VCaP (cell line): ENCODE measurements around the gene PHKB.

Experiments
- H3K27ac ChIP-seq: fragments of 450-650 bp; 2 replicates; pipeline ENCODE4 v1.5.1; 2017
- TF ChIP-seq, protein P1 (sequence below): fragments of 450-650 bp; conservative IDR thresholded peaks from 2 replicates; pipeline ENCODE4 v1.5.1; 2017; ENCODE audit warnings: mild to moderate bottlenecking, moderate library complexity

PHKB gene

DNA sequence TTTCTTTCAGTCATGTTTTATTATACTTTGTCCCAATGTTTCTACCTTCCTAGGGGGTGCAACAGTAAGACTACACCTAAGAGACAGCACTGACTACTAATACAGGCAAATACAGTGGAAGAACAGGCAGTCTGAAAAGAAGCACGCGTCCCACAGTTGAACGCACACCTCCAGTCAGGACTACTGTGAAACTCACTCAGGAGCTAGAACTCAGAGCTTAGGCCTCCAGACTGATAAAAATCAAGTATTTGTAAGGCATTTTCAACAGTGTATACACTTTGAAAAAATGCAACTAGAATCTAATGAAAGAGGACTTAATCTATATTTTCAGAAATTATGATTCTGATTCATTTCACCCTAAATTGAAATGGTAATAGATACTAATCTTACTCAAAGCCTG is 14.7 kb upstream of the PHKB start:
- H3K27ac ChIP-seq: no peak overlapping the region
- TF ChIP-seq, protein P1, sequence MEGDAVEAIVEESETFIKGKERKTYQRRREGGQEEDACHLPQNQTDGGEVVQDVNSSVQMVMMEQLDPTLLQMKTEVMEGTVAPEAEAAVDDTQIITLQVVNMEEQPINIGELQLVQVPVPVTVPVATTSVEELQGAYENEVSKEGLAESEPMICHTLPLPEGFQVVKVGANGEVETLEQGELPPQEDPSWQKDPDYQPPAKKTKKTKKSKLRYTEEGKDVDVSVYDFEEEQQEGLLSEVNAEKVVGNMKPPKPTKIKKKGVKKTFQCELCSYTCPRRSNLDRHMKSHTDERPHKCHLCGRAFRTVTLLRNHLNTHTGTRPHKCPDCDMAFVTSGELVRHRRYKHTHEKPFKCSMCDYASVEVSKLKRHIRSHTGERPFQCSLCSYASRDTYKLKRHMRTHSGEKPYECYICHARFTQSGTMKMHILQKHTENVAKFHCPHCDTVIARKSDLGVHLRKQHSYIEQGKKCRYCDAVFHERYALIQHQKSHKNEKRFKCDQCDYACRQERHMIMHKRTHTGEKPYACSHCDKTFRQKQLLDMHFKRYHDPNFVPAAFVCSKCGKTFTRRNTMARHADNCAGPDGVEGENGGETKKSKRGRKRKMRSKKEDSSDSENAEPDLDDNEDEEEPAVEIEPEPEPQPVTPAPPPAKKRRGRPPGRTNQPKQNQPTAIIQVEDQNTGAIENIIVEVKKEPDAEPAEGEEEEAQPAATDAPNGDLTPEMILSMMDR: no peak

DNA sequence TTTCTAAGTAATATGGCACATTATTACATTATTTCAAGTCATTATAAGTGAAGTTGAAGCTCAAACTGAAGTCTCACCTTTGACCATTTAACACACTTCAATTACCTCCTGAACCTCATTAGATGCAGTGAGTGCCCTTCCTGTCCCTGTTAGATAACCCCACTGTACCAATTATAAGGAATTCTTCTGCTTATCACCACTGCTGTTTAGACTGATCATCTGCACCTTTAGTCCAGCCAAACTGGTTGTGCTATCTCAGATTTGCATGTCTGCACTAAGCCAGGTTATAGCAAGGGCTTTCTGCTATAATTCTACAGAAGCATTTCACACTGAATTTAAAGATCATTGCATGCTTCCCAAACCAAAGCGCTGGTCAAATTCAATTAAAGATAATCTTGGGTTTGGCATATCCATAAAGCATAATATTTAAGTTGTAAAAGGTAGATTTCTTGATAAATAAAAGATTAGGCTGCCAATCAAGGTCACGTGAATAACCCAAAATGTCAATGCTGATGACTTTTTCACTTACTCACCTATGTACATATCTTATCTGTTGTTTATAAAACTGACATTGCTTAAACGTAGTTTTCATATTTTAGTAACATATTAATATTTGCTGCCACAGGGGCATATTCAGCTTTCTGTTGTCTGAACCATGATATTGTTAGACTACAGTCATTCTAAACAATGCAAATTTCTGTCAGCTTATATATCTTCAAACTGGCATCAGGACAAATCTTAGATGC is 12.1 kb upstream of the PHKB start:
- TF ChIP-seq, protein P1: no peak
- H3K27ac ChIP-seq: no peak overlapping the region

DNA sequence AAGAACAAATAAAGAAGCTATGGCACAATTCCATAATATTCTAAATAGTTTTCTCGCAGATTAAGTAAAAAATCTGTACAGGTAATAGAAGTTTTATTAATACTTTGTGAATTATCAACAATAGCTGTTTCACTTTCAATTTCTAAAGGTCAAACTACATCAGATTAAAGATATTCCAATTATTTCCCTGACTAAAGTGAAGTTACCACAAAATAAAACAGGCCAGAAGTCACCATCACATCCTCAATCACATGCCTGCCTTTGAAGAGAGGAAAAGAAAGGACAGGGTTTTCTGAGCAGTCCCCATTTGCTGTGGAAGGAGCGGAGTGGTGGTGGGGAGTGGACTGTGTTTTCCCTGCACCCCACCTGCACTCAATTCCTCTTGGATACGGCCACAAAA is 11.3 kb upstream of the PHKB start:
- TF ChIP-seq, protein P1: no peak

DNA sequence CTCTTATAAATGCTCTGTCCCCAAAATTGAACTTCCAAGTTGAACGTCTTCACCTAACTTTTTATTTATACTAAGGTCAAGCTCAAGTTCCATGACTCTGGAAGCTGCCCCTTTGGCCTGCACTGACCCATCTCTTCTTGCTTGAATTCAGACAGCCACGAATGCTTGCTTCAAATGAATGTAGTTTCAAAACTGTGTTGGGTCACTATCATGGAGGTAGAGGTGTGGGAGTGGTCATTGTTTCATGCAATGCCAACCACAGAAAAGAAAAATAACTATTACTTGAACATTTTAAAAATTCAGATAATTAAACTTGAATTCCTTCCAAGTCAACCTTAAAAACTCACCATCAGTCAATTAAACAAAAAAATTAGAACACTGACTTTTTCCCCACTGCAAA is 2.8 kb upstream of the PHKB start:
- TF ChIP-seq, protein P1: no peak
- no peak overlapping the region for H3K27ac ChIP-seq

More for the DNA sequence above, 11.3 kb upstream of the PHKB start:
- no peak overlapping the region for H3K27ac ChIP-seq

DNA sequence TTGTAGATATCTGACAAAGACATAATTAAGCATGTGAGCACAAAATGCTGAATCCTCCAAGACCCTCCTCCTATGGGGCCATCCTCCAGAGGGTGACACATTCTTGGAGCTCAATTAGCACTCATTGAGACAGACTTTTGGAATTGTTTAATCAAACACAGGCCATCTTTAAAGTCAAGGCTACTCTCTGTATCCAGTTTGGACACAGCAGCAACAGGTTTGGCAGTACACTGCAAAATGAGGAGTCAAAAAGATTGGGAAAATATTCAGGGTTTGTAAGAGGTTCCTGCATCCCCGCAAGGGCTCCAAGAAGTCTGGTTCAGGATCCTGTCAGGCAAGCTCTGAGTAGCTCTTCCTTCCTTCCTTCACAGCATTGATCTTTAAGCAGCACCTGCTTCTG is 1.5 kb upstream of the PHKB start:
- TF ChIP-seq, protein P1: no peak
- peak overlapping the region; percentile 92 for H3K27ac ChIP-seq

DNA sequence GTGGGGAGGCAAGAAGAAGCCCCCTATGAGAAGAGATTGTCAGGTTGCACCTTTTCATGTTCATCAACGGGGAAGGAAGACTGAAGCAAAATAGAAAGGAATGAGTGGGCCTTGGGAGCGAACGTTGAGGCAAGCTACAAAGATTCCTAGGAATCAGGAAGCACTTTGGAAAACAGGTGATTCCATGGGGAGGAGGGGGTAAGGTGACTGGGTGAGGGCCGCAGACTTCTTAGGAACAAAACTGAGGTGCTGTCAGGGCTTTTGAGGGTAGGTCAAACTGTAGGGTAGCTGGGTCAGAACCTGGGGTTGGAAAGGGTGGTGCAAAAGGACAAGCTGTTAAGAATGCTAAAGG is 796 bp upstream of the PHKB start:
- H3K27ac ChIP-seq: peak overlapping the region; percentile 92
- TF ChIP-seq, protein P1: no peak

DNA sequence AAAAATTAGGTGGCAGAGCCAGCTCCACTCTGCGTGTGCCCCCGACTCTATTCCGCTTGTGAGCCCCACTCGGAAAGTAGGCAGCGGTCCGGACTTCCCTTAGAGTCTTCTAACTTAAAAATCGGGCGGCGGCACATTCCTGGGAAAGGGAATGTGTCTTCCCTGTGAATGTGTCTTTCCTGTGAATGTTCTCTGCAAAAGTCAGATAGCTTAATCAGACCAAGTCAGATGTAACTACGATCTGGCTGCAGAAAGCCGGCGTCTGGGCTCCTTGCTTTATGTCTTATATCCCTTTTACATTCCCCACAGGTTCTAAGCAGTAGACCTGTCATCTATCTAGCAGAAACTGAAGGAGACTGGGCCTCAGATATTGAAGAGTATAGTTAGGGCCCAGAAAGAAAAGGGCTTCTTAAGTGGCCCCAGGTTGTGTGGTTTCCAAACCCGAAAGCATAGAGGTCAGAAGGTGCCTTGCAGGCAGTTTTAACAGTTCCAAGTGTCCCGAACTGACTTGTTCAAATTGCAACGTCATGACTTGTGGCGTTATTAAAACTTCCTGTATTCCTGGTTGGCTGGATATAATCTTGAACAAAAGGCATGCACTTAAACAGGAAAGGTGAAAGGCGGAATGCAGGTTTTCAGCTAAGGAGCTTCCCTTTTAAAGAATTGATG is 601 bp downstream of the PHKB start:
- TF ChIP-seq, protein P1: no peak
- H3K27ac ChIP-seq: peak overlapping the region; percentile 92
